MM.1S (cell line): Measurements from ENCODE around the gene ZNF215.

ENCODE experiments used
- CTCF ChIP-seq: fragments of 300-600 bp; sonication (generic); IDR thresholded peaks from 2 replicates; pipeline ENCODE4 v1.5.1; 2016; ENCODE audit warnings: antibody characterized with exemption, low read length, mixed read lengths
- EZH2 ChIP-seq: fragments of 300-600 bp; sonication (generic); optimal IDR thresholded peaks from 2 replicates; pipeline ENCODE3; 2017; ENCODE audit warnings: low read depth, mild to moderate bottlenecking, antibody characterized with exemption, low read length, mixed read lengths
- EZH2phosphoT487 ChIP-seq: fragments of 300-600 bp; sonication (generic); IDR thresholded peaks from 2 replicates; pipeline ENCODE4 v1.6.1; 2018; ENCODE audit warnings: antibody characterized with exemption, low read length

DNA sequence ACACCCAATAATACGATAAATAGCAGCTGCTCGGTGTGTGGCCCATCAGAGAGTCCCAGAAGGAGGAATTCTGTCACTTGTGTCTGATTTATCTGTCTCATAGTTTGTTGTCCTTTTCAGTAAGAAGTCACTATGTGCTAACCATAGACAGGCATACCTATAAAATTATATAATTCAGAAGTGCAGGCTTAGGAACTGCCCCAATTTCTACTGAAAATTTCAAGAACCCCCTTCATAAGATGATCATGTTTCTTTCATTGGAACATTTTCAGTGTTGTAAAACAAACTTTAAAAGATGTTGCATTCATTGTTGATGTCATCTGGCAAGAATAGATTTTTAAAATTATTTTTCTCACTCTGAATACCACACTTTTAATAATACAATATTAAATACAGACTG lies 33.8 kb upstream of the ZNF215 start, which contains the start of gene OR2D2:
- TF ChIP-seq CTCF = no peak
- no peak for TF ChIP-seq EZH2
- no peak for TF ChIP-seq EZH2phosphoT487
